Mammary epithelial cell (primary cell): ENCODE results near the gene HIKESHI.

Source experiments
- EZH2 ChIP-seq: IDR thresholded peaks from 2 replicates; pipeline ENCODE4 v1.6.1; 2012; ENCODE audit warnings: low read length, inconsistent platforms, borderline replicate concordance
- TF ChIP-seq, protein P1 (sequence below), 2 donors: IDR thresholded peaks in 1 of 2; conservative IDR thresholded peaks in 1 of 2; 2 replicates each; pipeline ENCODE4 v1.5.1; 2011 to 2012; ENCODE audit warnings: inconsistent platforms in 2 of 2, low read length in 2 of 2, mild to moderate bottlenecking in 2 of 2, control low read depth in 1 of 2, low read depth in 1 of 2; ENCODE audit not compliant: insufficient read depth in 1 of 2; ENCODE audit errors: extremely low read depth in 1 of 2

DNA sequence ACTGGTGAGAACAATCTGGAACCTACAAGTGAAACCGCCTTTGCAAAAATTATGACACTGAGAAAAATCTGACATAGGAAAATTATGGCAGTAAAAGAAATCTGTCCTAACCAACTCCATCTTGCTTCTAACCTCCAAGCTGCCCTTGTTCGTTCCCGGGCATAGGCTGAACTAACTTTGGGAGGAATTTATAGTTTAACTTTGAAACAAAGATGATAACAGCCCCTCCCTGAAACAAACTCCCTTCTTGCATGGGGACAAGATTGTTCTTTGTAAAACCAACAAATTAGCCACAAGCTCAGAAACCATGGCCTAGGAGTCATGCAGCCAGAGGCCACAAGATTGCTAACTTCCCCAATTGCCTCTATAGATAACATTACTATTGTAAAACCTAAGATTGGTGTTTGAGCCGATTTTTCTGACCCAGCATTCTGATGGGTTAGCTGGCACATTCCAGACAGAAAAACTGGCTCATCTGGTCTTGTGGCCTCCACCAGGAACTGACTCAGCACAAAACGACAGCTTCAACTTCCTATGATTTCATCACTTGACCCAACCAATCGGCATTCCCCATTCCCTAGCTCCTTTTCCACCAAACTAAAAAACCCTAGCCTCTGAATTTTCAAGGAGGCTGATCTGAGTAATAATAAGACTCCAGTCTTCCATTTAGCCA is 69.0 kb downstream of the HIKESHI start:
- TF ChIP-seq, protein P1, sequence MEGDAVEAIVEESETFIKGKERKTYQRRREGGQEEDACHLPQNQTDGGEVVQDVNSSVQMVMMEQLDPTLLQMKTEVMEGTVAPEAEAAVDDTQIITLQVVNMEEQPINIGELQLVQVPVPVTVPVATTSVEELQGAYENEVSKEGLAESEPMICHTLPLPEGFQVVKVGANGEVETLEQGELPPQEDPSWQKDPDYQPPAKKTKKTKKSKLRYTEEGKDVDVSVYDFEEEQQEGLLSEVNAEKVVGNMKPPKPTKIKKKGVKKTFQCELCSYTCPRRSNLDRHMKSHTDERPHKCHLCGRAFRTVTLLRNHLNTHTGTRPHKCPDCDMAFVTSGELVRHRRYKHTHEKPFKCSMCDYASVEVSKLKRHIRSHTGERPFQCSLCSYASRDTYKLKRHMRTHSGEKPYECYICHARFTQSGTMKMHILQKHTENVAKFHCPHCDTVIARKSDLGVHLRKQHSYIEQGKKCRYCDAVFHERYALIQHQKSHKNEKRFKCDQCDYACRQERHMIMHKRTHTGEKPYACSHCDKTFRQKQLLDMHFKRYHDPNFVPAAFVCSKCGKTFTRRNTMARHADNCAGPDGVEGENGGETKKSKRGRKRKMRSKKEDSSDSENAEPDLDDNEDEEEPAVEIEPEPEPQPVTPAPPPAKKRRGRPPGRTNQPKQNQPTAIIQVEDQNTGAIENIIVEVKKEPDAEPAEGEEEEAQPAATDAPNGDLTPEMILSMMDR (conservative IDR thresholded peaks at IDR 0.05 in 1 of 2, IDR thresholded peaks at IDR 0.05 in 1 of 2; ENCODE audit: extremely low read depth in 1 of 2, insufficient read depth in 1 of 2, low read depth in 1 of 2, low read length in 2 of 2), result no peak
- no peak for TF ChIP-seq EZH2
